BE2C (cell line): Measurements from ENCODE around the gene COASY.
"Not testable (repeated sequence)": the region's sequence is repeated elsewhere in the genome, so short reads cannot be mapped to it uniquely, and the experiment has no call there.

ENCODE experiments used
- DNase-seq: peaks from one replicate; pipeline ENCODE4 v3.0.0-alpha.2; 2020
- H3K27me3 ChIP-seq: fragments of 250-450 bp; sonication (Bioruptor Pico); 2 replicates; pipeline ENCODE4 v1.5.1; 2020; ENCODE audit warnings: mild to moderate bottlenecking
- H3K36me3 ChIP-seq: fragments of 250-450 bp; sonication (Bioruptor Pico); 2 replicates; pipeline ENCODE4 v1.5.1; 2020; ENCODE audit warnings: mild to moderate bottlenecking
- H3K4me1 ChIP-seq: fragments of 250-450 bp; sonication (Bioruptor Pico); 2 replicates; pipeline ENCODE4 v1.5.1; 2020
- H3K4me3 ChIP-seq: 2 replicates; pipeline ENCODE4 v1.5.1; 2011; ENCODE audit warnings: low read depth, low read length
- H3K9me3 ChIP-seq: fragments of 250-450 bp; sonication (Bioruptor Pico); 2 replicates; pipeline ENCODE4 v1.5.1; 2020
- TF ChIP-seq, protein P1 (sequence below): IDR thresholded peaks from 2 replicates; pipeline ENCODE4 v1.5.1; 2012; ENCODE audit warnings: mild to moderate bottlenecking, low read depth, low read length

Gene COASY

DNA sequence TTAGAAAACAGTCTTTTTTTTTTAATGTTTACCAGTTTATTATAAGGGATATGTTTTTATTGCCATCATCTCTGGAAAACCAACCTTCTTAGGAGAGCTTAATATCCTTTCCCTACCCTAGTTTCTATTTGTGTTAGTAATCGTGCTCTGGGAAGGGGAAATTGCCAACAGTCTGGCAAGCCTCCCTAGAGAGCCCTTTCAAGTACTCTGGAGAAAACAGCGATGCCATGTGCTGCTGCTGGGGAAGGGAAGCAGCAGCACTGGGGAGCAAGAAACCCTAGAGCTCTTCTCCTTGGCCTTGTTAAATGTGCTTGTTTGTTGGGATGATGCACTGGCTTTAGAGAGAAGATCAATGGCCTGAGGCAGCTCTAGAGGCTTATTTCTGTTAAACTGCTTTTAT, 37.0 kb downstream of the COASY start:
- peak; percentile 60 for DNase-seq
- TF ChIP-seq, protein P1, sequence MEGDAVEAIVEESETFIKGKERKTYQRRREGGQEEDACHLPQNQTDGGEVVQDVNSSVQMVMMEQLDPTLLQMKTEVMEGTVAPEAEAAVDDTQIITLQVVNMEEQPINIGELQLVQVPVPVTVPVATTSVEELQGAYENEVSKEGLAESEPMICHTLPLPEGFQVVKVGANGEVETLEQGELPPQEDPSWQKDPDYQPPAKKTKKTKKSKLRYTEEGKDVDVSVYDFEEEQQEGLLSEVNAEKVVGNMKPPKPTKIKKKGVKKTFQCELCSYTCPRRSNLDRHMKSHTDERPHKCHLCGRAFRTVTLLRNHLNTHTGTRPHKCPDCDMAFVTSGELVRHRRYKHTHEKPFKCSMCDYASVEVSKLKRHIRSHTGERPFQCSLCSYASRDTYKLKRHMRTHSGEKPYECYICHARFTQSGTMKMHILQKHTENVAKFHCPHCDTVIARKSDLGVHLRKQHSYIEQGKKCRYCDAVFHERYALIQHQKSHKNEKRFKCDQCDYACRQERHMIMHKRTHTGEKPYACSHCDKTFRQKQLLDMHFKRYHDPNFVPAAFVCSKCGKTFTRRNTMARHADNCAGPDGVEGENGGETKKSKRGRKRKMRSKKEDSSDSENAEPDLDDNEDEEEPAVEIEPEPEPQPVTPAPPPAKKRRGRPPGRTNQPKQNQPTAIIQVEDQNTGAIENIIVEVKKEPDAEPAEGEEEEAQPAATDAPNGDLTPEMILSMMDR = no peak
- no peaks in the 10 kb centered on the region for H3K36me3 ChIP-seq
- no peaks in the 10 kb centered on the region for H3K9me3 ChIP-seq
- H3K27me3 ChIP-seq = no peaks in the 10 kb centered on the region
- peaks cover 14% of the 10 kb centered on the region for H3K4me1 ChIP-seq
- H3K4me3 ChIP-seq = no peak overlapping the region; the same call in 1 of the 2 replicates

DNA sequence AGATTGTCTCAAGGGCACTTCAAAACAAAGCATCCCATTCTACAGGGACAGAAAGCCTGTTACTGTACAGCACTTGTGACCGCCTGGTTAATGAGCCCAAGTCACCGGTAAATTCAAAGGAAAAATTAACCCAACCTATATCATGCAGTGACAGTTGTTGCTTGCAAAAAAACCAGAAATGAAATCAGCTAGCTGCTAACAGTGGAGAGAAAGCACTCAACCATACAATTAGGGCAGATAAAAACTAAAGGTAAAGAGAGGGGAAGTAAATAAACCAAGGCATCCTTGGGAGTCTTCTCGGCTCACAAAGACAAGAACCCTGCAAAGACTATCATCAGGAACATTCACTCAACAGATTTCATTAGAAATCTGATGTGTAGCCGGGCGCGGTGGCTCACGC, 41.4 kb downstream of the COASY start:
- no peak for DNase-seq
- Histone ChIP-seq H3K27me3 (no peaks in the 10 kb centered on the region), H3K36me3 (no peaks in the 10 kb centered on the region), H3K4me1 (peaks cover 10% of the 10 kb centered on the region), H3K9me3 (no peaks in the 10 kb centered on the region), H3K4me3 (no peak overlapping the region)
- TF ChIP-seq, protein P1 = no peak

- DNase-seq = no peak
- Histone ChIP-seq H3K27me3 (no peaks in the 10 kb centered on the region), H3K36me3 (peaks cover 15% of the 10 kb centered on the region), H3K9me3 (no peaks in the 10 kb centered on the region), H3K4me1 (no peaks in the 10 kb centered on the region), H3K4me3 (peak overlapping the region; percentile 94)
- TF ChIP-seq, protein P1 = no peak
Measured at GRCh38 chr17:42607769-42608168, 45.8 kb downstream of the COASY start.

GRCh38 chr17:42608305-42609181, 46.6 kb downstream of the COASY start:
- TF ChIP-seq, protein P1 = no peak
- no peaks in the 10 kb centered on the region for H3K4me1 ChIP-seq
- DNase-seq = no peak

DNA sequence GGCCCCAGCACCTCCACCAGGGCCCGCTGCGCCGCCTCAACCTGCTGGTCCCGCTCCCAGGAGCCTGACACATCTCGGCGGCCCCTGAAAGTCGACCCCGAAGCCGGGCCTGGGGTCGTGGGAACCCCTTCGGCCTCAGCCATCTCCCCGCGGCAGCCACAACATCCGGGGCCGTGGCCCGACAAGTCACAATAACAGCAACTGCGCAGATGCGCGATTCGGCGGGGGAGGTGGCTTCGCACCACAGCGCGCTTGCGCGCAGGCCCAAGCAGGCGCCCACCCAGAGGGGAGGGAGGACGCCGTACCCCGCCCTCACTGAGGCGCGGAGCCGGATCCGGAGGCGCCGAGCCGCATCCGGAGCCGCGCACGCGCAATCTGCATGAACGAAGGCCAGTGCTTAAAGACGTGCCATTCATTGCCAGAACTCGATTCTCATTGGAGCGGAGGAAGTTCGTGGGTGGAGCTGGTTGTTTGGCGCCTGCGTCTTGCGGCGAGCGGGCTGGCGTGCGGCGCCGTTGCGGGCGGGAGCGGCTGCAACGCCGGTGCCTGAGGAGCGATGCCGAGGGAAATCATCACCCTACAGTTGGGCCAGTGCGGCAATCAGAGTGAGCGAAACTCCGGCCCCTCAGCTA, 47.4 kb downstream of the COASY start, which contains the start of the genes RETREG3 and TUBG1:
Gene RETREG3, minus strand, starts transcription at position 193 of the 632 bp plus-strand sequence. Its CDS starts 50 bp downstream, at position 143.
Gene TUBG1, plus strand, starts transcription at position 502 of the 632 bp plus-strand sequence. Its CDS starts 55 bp downstream, at position 557.
- H3K36me3 ChIP-seq = peaks cover 28% of the 10 kb centered on the region
- no peaks in the 10 kb centered on the region for H3K9me3 ChIP-seq
- peak; percentile 99 for DNase-seq
- H3K4me3 ChIP-seq = peak within 1 kb of the TSS; percentile 96
- H3K4me1 ChIP-seq = no peaks in the 10 kb centered on the region
- TF ChIP-seq, protein P1 = peak; percentile 16; the same call in 1 of the 2 replicates
- H3K27me3 ChIP-seq = no peaks in the 10 kb centered on the region

More at GRCh38 chr17:42608305-42609181, 46.6 kb downstream of the COASY start:
- H3K27me3 ChIP-seq = no peaks in the 10 kb centered on the region
- no peaks in the 10 kb centered on the region for H3K9me3 ChIP-seq
- peak overlapping the region; percentile 94 for H3K4me3 ChIP-seq
- H3K36me3 ChIP-seq = peaks cover 23% of the 10 kb centered on the region

- H3K4me3 ChIP-seq = peak overlapping the region; percentile 96
- H3K9me3 ChIP-seq, H3K4me1 ChIP-seq, H3K27me3 ChIP-seq: not testable (repeated sequence)
- peak; percentile 36 for DNase-seq
- peaks cover 36% of the 10 kb centered on the region for H3K36me3 ChIP-seq
Measured at GRCh38 chr17:42609814-42610801, 48.2 kb downstream of the COASY start.
